Superior temporal gyrus (tissue), 1 donor: ENCODE data around the gene FRMD7.
"Not testable (repeated sequence)": the region's sequence is repeated elsewhere in the genome, so short reads cannot be mapped to it uniquely, and the experiment has no call there.

ENCODE experiments used
- DNase-seq: peaks from one replicate; pipeline ENCODE4 v3.0.0-alpha.2; 2016; ENCODE audit errors: extremely low spot score

The FRMD7 gene

GRCh38 chrX:132093239-132093860 is 34.5 kb downstream of the FRMD7 start:
- no peak for DNase-seq

GRCh38 chrX:132092439-132093065 is 35.3 kb downstream of the FRMD7 start:
- DNase-seq, result peak; percentile 40

- DNase-seq, result no peak
Observed at GRCh38 chrX:132090403-132091159, 37.2 kb downstream of the FRMD7 start.

- no peak for DNase-seq
Observed at GRCh38 chrX:132088864-132089263, 39.0 kb downstream of the FRMD7 start.

GRCh38 chrX:132086672-132087071 is 41.1 kb downstream of the FRMD7 start:
- DNase-seq, result no peak

GRCh38 chrX:132085786-132086185 is 42.0 kb downstream of the FRMD7 start:
- no peak for DNase-seq

- no peak for DNase-seq
Observed at GRCh38 chrX:132077912-132078311, 49.9 kb downstream of the FRMD7 start.

- DNase-seq, result no peak
Observed at GRCh38 chrX:132077414-132077813, 50.4 kb downstream of the FRMD7 start.

GRCh38 chrX:132071254-132071653 is 56.6 kb downstream of the FRMD7 start:
- peak; percentile 13 for DNase-seq

GRCh38 chrX:132068405-132068804 is 59.4 kb downstream of the FRMD7 start:
- DNase-seq, result no peak

- no peak for DNase-seq
Observed at GRCh38 chrX:132063862-132064261, 64.0 kb downstream of the FRMD7 start.

- DNase-seq, result no peak
Observed at GRCh38 chrX:132063334-132063733, 64.5 kb downstream of the FRMD7 start.

GRCh38 chrX:132059973-132060540 is 67.8 kb downstream of the FRMD7 start:
- DNase-seq, result no peak

GRCh38 chrX:132058975-132059374 is 68.8 kb downstream of the FRMD7 start:
- no peak for DNase-seq

- no peak for DNase-seq
Observed at GRCh38 chrX:132058050-132058449, 69.8 kb downstream of the FRMD7 start.

- not testable (repeated sequence) for DNase-seq
Observed at GRCh38 chrX:132051778-132052177, 76.0 kb downstream of the FRMD7 start.

- no peak for DNase-seq
Observed at GRCh38 chrX:132046533-132046932, 81.3 kb downstream of the FRMD7 start.

- no peak for DNase-seq
Observed at GRCh38 chrX:132045456-132045855, 82.4 kb downstream of the FRMD7 start.

- DNase-seq, result no peak
Observed at GRCh38 chrX:132044953-132045352, 82.9 kb downstream of the FRMD7 start.

GRCh38 chrX:132043977-132044376 is 83.8 kb downstream of the FRMD7 start:
- DNase-seq, result no peak

- DNase-seq, result no peak
Observed at GRCh38 chrX:132041015-132041414, 86.8 kb downstream of the FRMD7 start.

GRCh38 chrX:132040066-132040465 is 87.8 kb downstream of the FRMD7 start:
- no peak for DNase-seq
